ENCODE data around the gene OGFR. TPM values are rescaled to one million over a fixed set of nuclear protein-coding genes. Genes with fewer than 3 reads are reported as not detected.

OGFR gene
- total RNA-seq, 1 donor from 2014 or later, result 21.0 TPM

DNA sequence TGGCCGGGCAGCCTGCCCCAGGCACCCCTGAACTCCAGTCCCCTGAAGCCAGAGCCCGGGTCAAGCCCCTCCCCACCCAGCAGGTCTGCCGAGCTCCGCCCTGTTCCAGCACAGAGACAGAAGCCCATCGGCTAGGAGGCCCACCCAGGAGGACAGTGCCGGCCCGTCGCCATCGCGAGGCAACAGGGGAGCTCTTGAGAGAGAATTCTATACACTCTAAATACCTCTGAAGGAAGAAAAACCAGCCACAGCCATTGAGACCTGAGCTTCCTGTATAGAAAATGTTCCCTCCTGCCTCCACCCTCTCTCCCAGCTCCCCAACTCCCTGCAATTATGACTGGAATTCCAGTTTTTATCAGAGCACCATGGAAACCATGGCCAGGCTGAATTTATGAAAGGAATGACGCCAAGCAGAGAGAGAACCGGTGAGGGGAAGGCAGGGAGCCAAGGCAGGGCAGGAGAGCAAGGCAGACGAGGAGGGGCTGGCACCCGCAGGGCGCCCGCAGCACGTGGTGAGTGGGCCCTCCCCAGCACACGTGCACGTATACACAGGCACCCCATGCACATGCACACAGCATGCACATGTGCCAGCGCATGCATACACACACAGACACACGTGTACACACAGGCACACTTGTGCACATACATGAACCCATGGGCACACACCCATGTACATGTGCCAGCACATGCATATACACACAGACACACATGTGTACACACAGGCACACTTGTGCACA lies 35.9 kb upstream of the OGFR start:
- intact Hi-C loops (cut with micrococcal nuclease), result no loop called here
- DNase-seq (peak; percentile 50), ATAC-seq (peak; percentile 67)

DNA sequence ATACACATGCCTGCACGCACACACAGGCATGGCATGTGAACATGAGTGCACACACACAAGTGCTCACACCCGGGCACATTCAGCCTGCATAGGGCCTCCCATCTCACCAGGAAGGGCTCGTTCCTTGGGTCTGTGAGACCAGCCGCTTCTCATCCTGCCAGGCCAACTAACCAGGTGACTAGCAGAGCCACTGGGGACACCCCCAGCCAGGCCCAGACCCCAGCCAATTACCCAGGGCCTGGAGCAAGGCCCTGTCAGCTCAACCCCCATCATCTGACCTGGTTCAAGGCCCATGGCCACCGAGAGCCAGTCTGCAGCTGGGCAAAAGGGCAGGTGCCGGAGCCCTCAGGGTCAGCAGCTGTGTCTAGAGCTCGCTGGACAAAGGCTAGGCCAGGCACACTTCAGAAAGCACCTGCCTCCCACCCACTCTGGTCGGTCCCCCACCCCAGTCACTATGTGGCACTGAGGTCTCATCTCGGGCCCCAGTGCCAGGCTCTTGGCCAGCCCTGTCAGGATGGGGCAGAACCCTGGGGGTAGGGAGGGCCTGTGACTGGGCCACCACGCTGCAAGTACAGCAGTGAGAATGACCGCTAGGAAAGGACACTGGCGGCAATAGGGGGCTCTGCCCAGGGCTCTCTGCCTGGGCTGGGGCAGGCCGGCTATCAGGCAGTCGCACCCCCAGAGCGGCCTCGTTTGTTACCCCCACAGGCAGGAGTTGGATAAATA lies 35.1 kb upstream of the OGFR start:
- intact Hi-C loops (cut with micrococcal nuclease), result no loop called here
- ATAC-seq, result no peak
- peak; percentile 16 for DNase-seq

DNA sequence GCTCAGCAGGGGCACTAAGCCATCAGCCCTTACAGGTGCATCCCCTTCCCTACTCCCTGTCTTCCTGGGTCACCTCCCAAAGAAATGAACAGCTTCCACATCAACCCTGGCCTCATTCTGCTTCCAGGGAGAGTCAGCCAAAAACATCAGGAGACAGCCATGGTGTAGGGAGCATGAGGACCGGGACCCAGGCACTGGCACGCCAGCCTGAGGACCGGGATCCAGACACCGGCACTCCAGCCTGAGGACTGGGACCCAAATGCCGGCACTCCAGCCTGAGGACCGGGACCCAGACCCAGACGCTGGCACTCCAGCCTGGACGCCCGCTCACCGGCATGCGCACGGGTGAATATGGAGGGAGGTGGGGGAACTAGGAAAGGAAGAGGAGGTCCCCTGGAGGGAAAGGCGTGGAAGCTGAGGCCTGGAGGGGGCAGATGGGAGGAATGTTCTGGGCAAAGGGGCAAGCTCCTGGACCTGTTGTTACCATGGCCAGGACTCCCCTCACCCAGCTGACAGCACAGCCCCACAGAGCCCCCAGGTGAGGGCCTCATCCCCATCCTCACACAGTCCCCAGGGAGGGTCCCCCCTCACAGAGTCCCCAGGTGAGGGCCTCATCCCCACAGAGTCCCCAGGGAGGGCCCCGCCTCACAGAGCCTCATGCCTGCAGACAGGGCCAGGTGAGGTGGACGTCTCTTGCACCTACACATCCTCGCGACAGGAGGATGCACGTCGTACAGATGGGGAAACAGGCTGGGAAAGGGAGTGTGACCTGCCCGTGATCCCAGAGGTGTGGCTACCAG lies 34.3 kb upstream of the OGFR start:
- DNase-seq (peak; percentile 6), ATAC-seq (no peak)
- intact Hi-C loops (cut with micrococcal nuclease), result no loop called here

DNA sequence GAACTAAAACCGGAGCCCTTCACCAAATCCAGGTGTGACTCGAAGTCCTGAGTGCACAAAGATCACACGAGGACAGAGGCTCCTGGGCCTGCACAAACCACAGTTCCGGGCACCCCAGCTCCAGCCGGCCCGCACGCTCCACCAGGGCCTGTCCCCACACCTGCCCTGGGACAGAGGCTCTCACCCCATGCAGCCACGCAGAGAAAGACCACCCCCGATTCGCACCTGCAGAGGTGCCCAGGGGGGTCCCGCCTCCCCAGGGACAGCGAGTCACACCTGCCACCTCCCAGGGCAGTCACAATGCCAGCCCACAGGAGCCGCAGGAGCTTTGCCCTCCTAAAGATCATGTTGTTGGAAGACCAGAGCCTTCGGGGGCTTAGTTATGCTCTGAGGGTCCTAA lies 33.7 kb upstream of the OGFR start:
- no peak for ATAC-seq
- DNase-seq, result peak; percentile 15
- intact Hi-C loops (cut with micrococcal nuclease), result no loop called here

DNA sequence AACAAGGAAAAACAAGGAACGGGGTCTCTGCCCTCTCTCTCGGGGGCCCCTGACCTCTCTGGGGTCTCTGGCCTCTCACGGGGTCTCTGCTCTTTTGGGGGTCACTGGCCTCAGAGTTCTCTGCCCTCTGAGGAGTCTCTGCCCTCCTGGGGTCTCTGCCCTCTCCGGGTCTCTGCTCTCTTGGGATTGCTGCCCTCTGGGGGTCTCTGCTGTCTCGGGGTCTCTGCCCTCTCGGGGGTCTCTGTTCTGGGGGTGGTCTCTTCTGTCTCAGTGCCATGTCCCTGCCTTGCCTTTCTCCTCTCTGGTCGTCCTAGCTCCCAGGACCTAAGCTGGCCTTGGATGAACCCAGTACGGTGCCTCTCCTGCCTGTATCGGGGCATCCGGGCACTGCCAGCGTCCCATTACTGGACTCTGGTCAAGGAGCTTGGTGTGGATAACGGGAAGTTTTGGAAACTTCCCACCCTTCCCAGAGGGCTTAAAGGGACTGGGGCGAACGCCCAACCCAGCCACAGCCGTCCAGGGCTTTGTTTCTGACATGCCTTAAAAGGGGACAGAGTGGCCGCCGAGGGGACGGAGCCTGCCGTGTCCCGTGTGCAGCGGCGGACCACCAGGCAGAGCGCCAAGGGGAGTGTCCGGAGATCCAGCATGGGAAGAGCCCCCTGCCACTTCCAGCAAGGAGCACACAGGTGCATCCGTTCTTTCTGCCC lies 33.1 kb upstream of the OGFR start:
- ATAC-seq, result no peak
- intact Hi-C loops (cut with micrococcal nuclease), result no loop called here
- peak; percentile 20 for DNase-seq

DNA sequence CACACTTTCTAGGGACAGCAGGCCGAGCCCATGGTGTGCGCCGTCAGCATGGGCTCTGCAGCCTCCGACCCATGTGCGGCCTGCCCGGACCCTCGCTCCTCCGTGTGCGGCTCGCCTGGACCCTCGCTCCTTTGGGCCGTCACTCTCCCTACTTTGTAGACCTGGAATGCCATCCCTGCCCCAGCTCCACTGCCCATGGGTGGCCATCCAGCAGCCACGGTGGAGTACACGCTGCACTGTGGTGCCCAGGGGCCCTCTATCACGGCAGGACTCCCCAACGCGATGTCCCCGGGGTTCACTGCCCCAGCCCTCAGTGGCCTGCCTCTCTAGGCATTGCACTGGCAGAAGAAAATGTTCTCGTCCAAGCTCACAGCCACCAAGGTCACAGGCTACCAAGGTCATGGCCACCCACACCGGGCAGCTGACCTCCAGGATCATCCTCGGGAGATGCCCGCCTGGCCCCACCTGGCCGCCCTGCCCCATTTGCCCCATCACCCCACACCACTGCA lies 32.5 kb upstream of the OGFR start:
- intact Hi-C loops (cut with micrococcal nuclease), result no loop called here
- DNase-seq (peak; percentile 16), ATAC-seq (no peak)

DNA sequence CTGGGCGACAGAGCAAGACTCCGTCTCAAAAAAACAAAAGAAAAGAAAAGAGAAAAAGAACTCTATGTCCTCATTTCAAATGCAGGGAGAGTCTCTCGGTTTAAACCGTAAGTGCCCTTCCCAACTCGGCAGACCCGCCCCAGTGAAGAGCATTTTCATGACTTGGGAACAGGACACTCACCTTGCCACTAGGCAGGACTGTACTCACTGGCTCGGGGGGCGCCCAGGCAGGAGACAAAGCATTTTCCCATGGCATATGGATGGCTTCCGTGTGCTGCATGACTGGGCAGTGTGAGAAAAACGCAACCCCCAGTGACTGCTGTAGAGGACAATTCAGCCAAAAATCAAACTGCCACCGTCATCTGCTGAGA lies 32.0 kb upstream of the OGFR start:
- intact Hi-C loops (cut with micrococcal nuclease), result no loop called here
- DNase-seq, result no peak
- no peak for ATAC-seq

DNA sequence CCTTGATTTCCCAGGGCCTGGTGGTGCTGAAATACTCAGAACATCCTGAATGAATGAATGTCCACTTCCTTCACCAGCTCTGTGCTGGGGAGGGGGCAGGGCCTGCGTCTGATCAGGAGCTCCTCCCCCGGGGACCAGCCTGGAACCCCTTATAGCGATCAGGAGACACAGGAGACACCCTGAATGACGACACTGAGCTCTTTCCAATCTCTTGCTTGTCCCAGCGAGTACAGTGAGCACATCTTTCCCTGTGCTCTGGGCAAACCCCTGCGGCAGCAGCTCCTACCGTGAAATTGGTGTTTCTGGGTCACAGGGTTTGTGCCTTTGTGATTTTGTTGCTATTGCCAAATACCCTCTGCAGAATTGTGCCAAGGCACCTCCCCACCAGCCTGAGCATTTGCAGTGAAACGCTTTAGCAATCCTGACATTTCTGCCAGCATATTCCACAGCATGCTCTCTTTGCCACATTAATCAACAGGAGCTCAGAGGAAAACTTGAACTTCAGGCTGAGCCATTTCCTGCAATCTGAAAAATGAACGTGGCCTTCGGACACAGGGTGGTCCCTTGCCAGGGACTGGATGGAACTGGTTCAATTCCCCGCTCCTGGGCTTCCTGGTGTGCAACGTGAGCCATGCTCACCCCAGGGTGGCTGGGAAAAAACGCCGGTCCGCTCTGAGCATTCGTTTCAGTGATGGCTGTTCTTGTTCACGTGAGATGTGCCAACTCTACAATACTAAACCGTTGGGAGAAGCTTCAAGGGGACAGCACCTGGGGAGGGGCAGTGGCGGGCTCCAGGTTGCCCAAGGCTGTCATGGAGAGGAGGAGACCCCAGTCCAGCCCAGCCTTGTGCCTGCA lies 31.4 kb upstream of the OGFR start:
- ATAC-seq (no peak), DNase-seq (no peak)
- intact Hi-C loops (cut with micrococcal nuclease), result no loop called here

DNA sequence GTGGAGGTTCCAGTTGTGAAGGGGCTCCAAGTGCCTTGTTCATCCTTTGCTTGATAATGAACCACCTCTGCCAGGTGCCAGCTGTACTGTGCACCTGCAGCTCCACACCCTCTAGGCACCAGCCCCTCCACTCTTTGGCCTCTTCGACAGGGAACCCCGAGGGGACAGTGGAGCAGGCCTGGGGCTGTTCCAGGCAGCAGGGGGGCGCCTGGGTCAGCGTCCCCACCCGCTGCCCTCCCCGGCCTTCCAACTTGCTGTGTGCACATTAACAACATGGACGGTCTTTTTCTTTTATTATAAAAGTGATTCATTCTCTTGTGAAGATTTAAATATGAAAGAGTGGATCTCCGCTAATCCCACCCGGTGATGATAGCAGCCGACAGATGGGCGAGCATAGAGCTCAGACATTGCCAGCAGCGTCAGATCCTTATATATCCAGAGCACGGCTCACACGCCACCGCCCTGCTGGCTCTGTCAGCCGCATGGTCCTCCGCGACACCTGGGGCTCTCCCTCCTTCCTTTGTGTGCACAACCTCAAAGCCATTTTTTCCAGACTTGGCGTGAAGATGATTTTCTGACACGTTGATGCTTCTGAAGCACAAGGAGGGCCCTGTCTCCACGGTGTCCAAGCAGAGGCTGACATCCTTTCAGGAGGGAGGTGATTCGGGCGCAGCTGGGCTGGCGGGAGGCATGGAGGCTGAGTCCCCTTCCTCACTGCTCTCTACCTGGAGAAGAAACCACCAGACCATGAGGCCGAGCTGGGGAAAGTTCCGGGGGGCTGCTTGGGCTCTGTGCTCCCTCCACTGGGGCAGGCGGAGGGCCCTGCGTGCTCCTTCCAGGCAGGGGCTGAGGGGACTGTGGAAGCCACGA lies 30.6 kb upstream of the OGFR start:
- DNase-seq, result no peak
- intact Hi-C loops (cut with micrococcal nuclease), result no loop called here
- ATAC-seq, result no peak

DNA sequence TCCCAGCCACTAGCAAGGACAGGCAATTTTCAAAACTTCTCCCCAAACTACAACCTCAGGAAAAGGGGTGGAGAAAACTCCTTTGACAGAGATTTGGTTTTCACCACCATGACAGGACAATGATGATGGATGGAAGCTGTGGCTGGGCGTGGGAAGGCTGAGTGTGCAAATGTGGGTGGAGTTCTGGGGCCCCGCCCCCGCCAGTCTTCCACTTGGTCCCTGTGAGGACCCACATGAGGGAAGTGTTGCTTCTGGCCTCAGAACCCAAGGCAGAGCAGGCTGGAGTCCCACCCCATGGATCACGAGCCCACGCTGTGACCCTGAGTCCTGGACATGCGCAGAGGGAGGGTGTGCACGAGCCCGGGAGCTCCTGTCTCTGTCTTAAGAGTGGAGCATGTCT lies 29.9 kb upstream of the OGFR start:
- DNase-seq (no peak), ATAC-seq (no peak)
- intact Hi-C loops (cut with micrococcal nuclease), result no loop called here

DNA sequence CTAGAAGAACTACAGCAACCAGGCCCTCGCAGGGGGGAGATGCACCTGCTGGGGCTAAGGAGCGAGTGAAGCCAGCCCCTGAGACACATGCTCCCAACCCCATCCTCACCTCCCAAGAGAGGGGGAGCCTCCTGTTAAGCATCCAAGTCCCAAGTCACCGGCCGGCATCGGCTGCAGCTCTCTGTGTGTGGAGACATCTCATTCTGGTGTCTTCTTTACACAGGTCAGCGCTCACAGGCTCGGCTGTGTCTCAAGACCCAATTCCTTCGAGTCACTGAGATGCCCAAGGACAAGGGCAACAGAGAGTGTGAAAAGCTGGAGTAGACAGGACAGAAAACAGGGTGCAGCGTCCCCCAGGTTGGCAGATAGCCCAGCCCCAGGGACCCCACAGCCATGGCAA lies 29.4 kb upstream of the OGFR start:
- ATAC-seq, result no peak
- DNase-seq, result no peak
- intact Hi-C loops (cut with micrococcal nuclease), result no loop called here

DNA sequence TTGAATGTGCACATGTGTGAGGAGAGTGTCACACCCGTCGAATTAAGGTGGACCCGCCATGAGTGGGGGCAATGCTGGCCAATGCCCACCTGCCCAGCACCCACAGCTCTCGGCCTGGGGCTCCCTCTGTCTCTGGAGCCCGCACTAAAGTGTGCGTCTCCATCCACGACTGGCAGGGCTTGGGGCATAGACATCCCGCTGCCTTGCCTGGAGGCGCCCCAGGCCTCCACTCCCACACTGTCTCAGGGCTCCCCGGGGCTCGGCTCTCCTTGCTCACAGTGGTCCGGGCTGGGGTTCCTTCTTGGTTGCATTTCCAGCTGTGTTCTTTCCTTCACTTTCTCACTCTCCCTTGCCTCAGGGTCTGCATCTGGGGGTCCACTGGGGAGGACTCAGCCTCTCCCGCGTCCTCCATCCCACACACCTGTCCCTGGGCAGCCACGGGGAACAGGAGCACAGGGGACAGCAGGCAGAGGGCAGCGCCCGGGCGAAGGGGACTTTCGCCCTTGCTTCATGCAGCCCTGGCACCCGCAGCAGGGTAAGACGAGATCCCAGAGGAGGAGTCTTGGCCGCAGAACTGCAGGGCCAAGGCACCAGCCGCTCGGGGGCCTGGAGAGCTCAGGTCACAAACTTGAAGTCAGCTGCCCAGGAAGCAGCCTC lies 28.5 kb upstream of the OGFR start:
- no peak for DNase-seq
- intact Hi-C loops (cut with micrococcal nuclease), result no loop called here
- ATAC-seq, result no peak

DNA sequence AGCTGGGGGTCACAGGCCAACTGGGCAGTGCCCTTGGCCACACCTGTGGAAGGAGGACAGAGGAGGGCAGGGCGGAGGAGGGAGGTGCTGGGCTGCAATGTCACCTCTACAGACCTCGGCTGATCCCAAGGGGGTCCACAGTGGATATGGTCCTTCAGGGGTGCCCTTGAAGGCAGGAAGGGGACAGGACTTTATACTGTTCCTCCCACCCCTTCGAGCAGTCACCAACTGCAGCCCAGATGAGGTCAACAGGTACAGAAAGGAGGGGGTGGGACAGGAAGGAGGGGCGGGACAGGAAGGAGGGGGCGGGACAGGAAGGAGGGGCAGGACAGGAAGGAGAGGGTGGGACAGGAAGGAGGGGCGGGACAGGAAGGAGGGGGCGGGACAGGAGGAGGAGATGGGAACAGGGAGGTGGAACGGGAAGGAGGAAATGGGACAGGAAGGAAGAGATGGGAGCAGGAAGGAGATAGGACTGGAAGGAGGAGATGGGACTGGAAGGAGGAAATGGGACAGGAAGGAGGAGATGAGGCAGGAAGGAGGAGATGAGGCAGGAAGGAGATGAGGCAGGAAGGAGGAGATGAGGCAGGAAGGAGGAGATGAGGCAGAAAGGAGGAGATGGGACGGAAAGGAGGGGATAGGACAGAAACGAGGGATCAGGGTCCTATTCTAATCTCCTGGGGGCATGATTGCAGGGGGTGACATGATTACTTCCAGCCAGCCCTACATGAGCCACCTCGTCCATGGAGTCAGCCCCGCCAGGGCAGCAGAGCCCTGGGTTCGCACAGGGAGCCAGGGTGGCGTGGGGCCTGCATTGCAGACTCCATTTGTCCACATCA lies 27.7 kb upstream of the OGFR start:
- DNase-seq (no peak), ATAC-seq (peak; percentile 20)
- intact Hi-C loops (cut with micrococcal nuclease), result no loop called here

DNA sequence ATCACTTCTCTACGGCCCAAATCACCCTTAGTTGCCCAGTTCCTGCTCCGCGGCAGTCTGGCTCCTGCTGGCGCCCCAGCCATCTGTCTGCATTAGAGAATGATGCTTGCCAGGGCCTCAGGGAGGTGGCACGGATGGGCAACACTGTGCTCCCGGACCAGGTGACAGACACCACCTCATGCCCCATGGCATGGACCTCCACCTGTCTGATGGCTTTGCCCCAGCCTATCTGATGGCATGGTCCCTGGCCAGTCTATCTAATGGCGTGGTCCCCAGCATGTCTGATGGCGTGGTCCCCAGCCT lies 27.2 kb upstream of the OGFR start:
- DNase-seq, result no peak
- intact Hi-C loops (cut with micrococcal nuclease), result no loop called here
- no peak for ATAC-seq

DNA sequence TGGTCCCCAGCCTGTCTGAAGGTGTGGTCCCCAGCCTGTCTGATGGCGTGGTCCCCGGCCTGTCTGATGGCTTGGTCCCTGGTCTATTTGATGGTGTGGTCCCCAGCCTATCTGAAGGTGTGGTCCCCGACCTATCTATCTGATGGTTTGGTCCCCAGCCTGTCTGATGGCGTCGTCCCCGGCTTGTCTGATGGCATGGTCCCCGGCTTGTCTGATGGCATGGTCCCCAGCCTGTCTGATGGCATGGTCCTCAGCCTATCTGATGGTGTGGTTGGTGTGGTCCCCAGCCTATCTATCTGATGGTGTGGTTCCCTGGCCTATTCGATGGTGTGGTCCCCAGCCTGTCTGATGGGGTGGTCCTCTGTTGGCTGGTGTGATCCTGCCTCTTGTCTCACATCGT lies 26.6 kb upstream of the OGFR start:
- ATAC-seq, result no peak
- DNase-seq, result no peak
- intact Hi-C loops (cut with micrococcal nuclease), result no loop called here

DNA sequence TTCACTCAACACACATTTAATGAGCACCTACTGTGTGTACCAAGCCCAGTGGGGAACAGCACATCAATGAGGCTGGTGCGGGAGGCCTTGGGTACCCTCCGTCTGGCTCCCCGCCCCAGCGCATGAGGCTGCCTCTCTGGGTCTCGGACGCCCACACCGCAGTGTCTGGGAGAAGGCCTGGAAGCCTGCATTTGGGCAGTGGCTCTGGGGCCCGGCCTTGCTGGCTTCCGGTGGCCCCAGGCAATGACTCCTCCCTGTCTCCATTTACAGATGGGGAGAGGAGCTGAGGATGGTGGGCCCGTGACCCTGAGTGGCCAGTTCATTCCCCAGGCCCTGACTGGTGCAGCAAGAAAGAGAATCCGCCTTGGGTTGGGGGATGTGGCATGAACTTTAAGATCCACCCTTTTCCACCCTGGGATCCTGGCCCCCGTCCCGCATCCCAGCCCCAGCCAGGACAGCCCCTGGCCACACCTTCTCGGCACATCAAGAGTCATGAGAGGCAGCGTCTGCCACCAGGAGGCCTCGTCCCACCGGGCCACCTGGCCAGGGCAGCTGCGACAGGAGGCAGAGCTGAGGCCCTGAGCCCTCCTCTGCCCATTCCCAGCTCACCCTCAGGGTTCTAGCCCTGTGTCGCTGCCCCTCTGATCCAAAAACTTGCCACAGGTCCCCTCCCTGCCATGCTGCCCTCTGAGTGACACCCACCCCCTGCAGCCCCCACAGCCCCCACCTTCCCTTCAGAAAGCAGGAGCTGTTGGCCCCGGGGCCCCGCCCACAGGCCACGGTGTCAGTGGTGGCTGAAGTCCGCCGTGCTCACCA lies 25.8 kb upstream of the OGFR start:
- intact Hi-C loops (cut with micrococcal nuclease), result no loop called here
- DNase-seq (no peak), ATAC-seq (no peak)
